GM23338 (cell line): ENCODE data around the gene RABL3. TPM values are rescaled to one million over a fixed set of nuclear protein-coding genes. Genes with fewer than 3 reads are reported as not detected.

ENCODE experiments used
- ATAC-seq: fragments of 200-7000 bp; cut with Tn5 transposase; 3 replicates; pipeline ENCODE4 v1.9.1; 2020
- DNase-seq: peaks from one replicate; pipeline ENCODE4 v3.0.0-alpha.2; 2015; ENCODE audit warnings: low spot score
- H2AFZ ChIP-seq: fragments of 200-600 bp; sonication (generic); 2 replicates; pipeline ENCODE4 v1.8.0; 2016; ENCODE audit warnings: antibody characterized with exemption, mild to moderate bottlenecking, moderate library complexity
- H3F3A ChIP-seq: fragments of 200-600 bp; sonication (generic); replicated peaks from 2 replicates; pipeline ENCODE4 v1.8.0; 2017; ENCODE audit warnings: antibody characterized with exemption, mixed run types, low read depth
- H3K27ac ChIP-seq: fragments of 200-600 bp; sonication (generic); 2 replicates; pipeline ENCODE4 v1.6.1; 2016; ENCODE audit warnings: low read depth
- H3K27me3 ChIP-seq: fragments of 200-600 bp; sonication (generic); 2 replicates; pipeline ENCODE4 v1.8.0; 2016; ENCODE audit warnings: mild to moderate bottlenecking, mixed run types, moderate library complexity; ENCODE audit not compliant: insufficient read depth
- H3K36me3 ChIP-seq: fragments of 200-600 bp; sonication (generic); 2 replicates; pipeline ENCODE4 v1.8.0; 2016; ENCODE audit warnings: mild to moderate bottlenecking; ENCODE audit not compliant: insufficient read depth
- H3K4me1 ChIP-seq: fragments of 200-600 bp; sonication (generic); 2 replicates; pipeline ENCODE4 v1.8.0; 2016; ENCODE audit warnings: mild to moderate bottlenecking, moderate library complexity; ENCODE audit not compliant: insufficient read depth
- H3K4me2 ChIP-seq: fragments of 200-600 bp; sonication (generic); 2 replicates; pipeline ENCODE4 v1.7.1; 2017; ENCODE audit warnings: mixed run types
- H3K4me3 ChIP-seq: fragments of 200-600 bp; sonication (generic); 2 replicates; pipeline ENCODE4 v1.6.1; 2016; ENCODE audit warnings: mixed run types
- H3K79me2 ChIP-seq: fragments of 200-600 bp; sonication (generic); replicated peaks from 2 replicates; pipeline ENCODE4 v1.8.0; 2017; ENCODE audit warnings: mild to moderate bottlenecking; ENCODE audit not compliant: insufficient read depth
- H3K9me2 ChIP-seq: fragments of 200-600 bp; sonication (generic); 2 replicates; pipeline ENCODE4 v1.8.0; 2017; ENCODE audit not compliant: insufficient read depth
- H4K20me1 ChIP-seq: fragments of 200-600 bp; sonication (generic); replicated peaks from 2 replicates; pipeline ENCODE4 v1.8.0; 2017; ENCODE audit warnings: mild to moderate bottlenecking; ENCODE audit not compliant: insufficient read depth
- H3K27ac Mint-ChIP-seq: 2 replicates; pipeline ENCODE4 v1.8.0; 2020; ENCODE audit warnings: inconsistent platforms, mild to moderate bottlenecking, moderate library complexity, mixed read lengths
- H3K27me3 Mint-ChIP-seq: 3 replicates; pipeline ENCODE4 v1.8.0; 2022; ENCODE audit warnings: low read depth, mild to moderate bottlenecking, moderate library complexity, mixed read lengths, inconsistent platforms; ENCODE audit not compliant: insufficient read depth, poor library complexity
- H3K36me3 Mint-ChIP-seq: 3 replicates; pipeline ENCODE4 v1.8.0; 2021; ENCODE audit warnings: low read depth, mild to moderate bottlenecking, inconsistent platforms, moderate library complexity, mixed read lengths
- H3K4me1 Mint-ChIP-seq: 3 replicates; pipeline ENCODE4 v1.8.0; 2020; ENCODE audit warnings: mild to moderate bottlenecking, inconsistent platforms, mixed read lengths
- H3K4me3 Mint-ChIP-seq: 3 replicates; pipeline ENCODE4 v1.8.0; 2021; ENCODE audit warnings: moderate library complexity, mild to moderate bottlenecking, inconsistent platforms, mixed read lengths
- H3K9me3 Mint-ChIP-seq: 3 replicates; pipeline ENCODE4 v1.8.0; 2020; ENCODE audit warnings: moderate library complexity, mild to moderate bottlenecking, inconsistent platforms, mixed read lengths
- CREB1 ChIP-seq: fragments of 250-450 bp; sonication (Bioruptor Pico); IDR thresholded peaks from 2 replicates; pipeline ENCODE4 v1.5.0; 2020; ENCODE audit warnings: low read depth, mild to moderate bottlenecking, moderate library complexity
- EZH2 ChIP-seq: fragments of 200-600 bp; sonication (generic); IDR thresholded peaks from one replicate; pipeline ENCODE4 v1.8.0; 2017; ENCODE audit warnings: antibody characterized with exemption, mild to moderate bottlenecking, low read depth; ENCODE audit not compliant: unreplicated experiment
- EZH2phosphoT487 ChIP-seq: fragments of 200-600 bp; sonication (generic); IDR thresholded peaks from one replicate; pipeline ENCODE4 v1.8.1; 2018; ENCODE audit warnings: antibody characterized with exemption; ENCODE audit not compliant: unreplicated experiment
- JUNB ChIP-seq: IDR thresholded peaks from one replicate; pipeline ENCODE4 v1.6.1; 2016; ENCODE audit warnings: antibody characterized with exemption; ENCODE audit not compliant: unreplicated experiment
- NANOG ChIP-seq: IDR thresholded peaks from 2 replicates; pipeline ENCODE4 v1.6.1; 2016; ENCODE audit warnings: antibody characterized with exemption, borderline replicate concordance
- POLR2AphosphoS5 ChIP-seq: IDR thresholded peaks from 2 replicates; pipeline ENCODE4 v1.6.1; 2016; ENCODE audit warnings: antibody characterized with exemption, low read depth
- STAT1 ChIP-seq: IDR thresholded peaks from one replicate; pipeline ENCODE4 v1.6.1; 2016; ENCODE audit warnings: antibody characterized with exemption; ENCODE audit not compliant: unreplicated experiment
- ZNF114 ChIP-seq: fragments of 250-450 bp; sonication (Bioruptor Pico); IDR thresholded peaks from 2 replicates; pipeline ENCODE4 v1.5.0; 2020; ENCODE audit warnings: mild to moderate bottlenecking, moderate library complexity
- ZNF331 ChIP-seq: fragments of 250-450 bp; sonication (Bioruptor Pico); IDR thresholded peaks from 2 replicates; pipeline ENCODE4 v1.5.0; 2020; ENCODE audit warnings: low read depth, mild to moderate bottlenecking, moderate library complexity
- polyA plus RNA-seq: library from polyadenylated mRNA; unstranded; fragments of >200 nt; fragmentation: Nextera tagmentation; extraction: Ambion mirVana; gene quantifications from 2 replicates; pipeline ENCODE4 v1.2.1, GENCODE V29; 2016
- total RNA-seq: library from RNA; depleted of rRNA; stranded (reverse); fragments of >200 nt; shearing (Covaris generic); gene quantifications from 2 replicates; pipeline ENCODE4 v1.2.3, GENCODE V29; 2014
- TF ChIP-seq, protein P1 (sequence below), 2 experiments: fragments of 200-600 bp in 1 of 2; sonication (generic) in 1 of 2; conservative IDR thresholded peaks; 2 replicates each; pipeline versions ENCODE4 v1.5.1 to v1.6.1; 2016 to 2017; ENCODE audit warnings: antibody characterized with exemption in 2 of 2, low read depth in 2 of 2, mild to moderate bottlenecking in 2 of 2, moderate library complexity in 1 of 2
- TF ChIP-seq, protein P2 (sequence below): IDR thresholded peaks from 2 replicates; pipeline ENCODE4 v1.6.1; 2016; ENCODE audit warnings: antibody characterized with exemption
- TF ChIP-seq, protein P3 (sequence below): IDR thresholded peaks from one replicate; pipeline ENCODE4 v1.6.1; 2018; ENCODE audit warnings: antibody characterized with exemption; ENCODE audit not compliant: unreplicated experiment
- TF ChIP-seq, protein P4 (sequence below): fragments of 250-450 bp; sonication (Bioruptor Pico); IDR thresholded peaks from 2 replicates; pipeline ENCODE4 v1.5.0; 2020; ENCODE audit warnings: mild to moderate bottlenecking, moderate library complexity

The RABL3 gene
- total and polyA plus RNA-seq, 2 experiments from 2014 or later: 7.8 to 9.8 TPM

DNA sequence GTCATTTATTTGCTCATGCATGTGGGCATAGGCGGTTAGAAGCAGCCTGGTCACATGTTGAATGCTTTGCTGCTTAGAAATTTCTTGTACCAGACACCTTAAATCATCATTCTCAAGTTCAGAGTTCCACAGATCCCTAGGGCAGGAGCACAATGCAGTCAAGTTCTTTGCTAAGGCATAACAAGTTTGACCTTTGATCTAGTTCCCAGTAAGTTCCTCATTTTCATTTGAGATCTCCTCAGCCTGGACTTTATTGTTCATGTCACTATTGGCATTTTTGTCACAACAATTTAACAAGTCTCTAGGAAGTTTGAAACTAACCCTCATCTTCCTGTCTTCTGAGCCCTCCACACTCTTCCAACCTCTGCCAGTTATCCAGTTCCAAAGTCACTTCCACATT is 83.0 kb downstream of the RABL3 start:
- peaks cover 28% of the 10 kb centered on the region for H3K9me2 ChIP-seq
- DNase-seq: no peak
- no peaks in the 10 kb centered on the region for H4K20me1 ChIP-seq
- Mint-ChIP-seq H3K9me3 (peaks cover 31% of the 10 kb centered on the region), H3K4me3 (no peak overlapping the region), H3K27ac (no peak overlapping the region), H3K4me1 (no peaks in the 10 kb centered on the region), H3K36me3 (peaks cover 29% of the 10 kb centered on the region), H3K27me3 (no peaks in the 10 kb centered on the region)
- TF ChIP-seq, protein P1, sequence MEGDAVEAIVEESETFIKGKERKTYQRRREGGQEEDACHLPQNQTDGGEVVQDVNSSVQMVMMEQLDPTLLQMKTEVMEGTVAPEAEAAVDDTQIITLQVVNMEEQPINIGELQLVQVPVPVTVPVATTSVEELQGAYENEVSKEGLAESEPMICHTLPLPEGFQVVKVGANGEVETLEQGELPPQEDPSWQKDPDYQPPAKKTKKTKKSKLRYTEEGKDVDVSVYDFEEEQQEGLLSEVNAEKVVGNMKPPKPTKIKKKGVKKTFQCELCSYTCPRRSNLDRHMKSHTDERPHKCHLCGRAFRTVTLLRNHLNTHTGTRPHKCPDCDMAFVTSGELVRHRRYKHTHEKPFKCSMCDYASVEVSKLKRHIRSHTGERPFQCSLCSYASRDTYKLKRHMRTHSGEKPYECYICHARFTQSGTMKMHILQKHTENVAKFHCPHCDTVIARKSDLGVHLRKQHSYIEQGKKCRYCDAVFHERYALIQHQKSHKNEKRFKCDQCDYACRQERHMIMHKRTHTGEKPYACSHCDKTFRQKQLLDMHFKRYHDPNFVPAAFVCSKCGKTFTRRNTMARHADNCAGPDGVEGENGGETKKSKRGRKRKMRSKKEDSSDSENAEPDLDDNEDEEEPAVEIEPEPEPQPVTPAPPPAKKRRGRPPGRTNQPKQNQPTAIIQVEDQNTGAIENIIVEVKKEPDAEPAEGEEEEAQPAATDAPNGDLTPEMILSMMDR (conservative IDR thresholded peaks at IDR 0.05; ENCODE audit: low read depth in 2 of 2): no peak
- TF ChIP-seq CREB1: no peak
- TF ChIP-seq ZNF331: no peak
- no peak for TF ChIP-seq STAT1
- TF ChIP-seq, protein P2, sequence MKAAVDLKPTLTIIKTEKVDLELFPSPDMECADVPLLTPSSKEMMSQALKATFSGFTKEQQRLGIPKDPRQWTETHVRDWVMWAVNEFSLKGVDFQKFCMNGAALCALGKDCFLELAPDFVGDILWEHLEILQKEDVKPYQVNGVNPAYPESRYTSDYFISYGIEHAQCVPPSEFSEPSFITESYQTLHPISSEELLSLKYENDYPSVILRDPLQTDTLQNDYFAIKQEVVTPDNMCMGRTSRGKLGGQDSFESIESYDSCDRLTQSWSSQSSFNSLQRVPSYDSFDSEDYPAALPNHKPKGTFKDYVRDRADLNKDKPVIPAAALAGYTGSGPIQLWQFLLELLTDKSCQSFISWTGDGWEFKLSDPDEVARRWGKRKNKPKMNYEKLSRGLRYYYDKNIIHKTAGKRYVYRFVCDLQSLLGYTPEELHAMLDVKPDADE: no peak
- no peak for TF ChIP-seq ZNF114 (CRISPR knock-in tag)
- TF ChIP-seq, protein P3, sequence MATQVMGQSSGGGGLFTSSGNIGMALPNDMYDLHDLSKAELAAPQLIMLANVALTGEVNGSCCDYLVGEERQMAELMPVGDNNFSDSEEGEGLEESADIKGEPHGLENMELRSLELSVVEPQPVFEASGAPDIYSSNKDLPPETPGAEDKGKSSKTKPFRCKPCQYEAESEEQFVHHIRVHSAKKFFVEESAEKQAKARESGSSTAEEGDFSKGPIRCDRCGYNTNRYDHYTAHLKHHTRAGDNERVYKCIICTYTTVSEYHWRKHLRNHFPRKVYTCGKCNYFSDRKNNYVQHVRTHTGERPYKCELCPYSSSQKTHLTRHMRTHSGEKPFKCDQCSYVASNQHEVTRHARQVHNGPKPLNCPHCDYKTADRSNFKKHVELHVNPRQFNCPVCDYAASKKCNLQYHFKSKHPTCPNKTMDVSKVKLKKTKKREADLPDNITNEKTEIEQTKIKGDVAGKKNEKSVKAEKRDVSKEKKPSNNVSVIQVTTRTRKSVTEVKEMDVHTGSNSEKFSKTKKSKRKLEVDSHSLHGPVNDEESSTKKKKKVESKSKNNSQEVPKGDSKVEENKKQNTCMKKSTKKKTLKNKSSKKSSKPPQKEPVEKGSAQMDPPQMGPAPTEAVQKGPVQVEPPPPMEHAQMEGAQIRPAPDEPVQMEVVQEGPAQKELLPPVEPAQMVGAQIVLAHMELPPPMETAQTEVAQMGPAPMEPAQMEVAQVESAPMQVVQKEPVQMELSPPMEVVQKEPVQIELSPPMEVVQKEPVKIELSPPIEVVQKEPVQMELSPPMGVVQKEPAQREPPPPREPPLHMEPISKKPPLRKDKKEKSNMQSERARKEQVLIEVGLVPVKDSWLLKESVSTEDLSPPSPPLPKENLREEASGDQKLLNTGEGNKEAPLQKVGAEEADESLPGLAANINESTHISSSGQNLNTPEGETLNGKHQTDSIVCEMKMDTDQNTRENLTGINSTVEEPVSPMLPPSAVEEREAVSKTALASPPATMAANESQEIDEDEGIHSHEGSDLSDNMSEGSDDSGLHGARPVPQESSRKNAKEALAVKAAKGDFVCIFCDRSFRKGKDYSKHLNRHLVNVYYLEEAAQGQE: no peak
- no peak for TF ChIP-seq EZH2
- TF ChIP-seq, protein P4, sequence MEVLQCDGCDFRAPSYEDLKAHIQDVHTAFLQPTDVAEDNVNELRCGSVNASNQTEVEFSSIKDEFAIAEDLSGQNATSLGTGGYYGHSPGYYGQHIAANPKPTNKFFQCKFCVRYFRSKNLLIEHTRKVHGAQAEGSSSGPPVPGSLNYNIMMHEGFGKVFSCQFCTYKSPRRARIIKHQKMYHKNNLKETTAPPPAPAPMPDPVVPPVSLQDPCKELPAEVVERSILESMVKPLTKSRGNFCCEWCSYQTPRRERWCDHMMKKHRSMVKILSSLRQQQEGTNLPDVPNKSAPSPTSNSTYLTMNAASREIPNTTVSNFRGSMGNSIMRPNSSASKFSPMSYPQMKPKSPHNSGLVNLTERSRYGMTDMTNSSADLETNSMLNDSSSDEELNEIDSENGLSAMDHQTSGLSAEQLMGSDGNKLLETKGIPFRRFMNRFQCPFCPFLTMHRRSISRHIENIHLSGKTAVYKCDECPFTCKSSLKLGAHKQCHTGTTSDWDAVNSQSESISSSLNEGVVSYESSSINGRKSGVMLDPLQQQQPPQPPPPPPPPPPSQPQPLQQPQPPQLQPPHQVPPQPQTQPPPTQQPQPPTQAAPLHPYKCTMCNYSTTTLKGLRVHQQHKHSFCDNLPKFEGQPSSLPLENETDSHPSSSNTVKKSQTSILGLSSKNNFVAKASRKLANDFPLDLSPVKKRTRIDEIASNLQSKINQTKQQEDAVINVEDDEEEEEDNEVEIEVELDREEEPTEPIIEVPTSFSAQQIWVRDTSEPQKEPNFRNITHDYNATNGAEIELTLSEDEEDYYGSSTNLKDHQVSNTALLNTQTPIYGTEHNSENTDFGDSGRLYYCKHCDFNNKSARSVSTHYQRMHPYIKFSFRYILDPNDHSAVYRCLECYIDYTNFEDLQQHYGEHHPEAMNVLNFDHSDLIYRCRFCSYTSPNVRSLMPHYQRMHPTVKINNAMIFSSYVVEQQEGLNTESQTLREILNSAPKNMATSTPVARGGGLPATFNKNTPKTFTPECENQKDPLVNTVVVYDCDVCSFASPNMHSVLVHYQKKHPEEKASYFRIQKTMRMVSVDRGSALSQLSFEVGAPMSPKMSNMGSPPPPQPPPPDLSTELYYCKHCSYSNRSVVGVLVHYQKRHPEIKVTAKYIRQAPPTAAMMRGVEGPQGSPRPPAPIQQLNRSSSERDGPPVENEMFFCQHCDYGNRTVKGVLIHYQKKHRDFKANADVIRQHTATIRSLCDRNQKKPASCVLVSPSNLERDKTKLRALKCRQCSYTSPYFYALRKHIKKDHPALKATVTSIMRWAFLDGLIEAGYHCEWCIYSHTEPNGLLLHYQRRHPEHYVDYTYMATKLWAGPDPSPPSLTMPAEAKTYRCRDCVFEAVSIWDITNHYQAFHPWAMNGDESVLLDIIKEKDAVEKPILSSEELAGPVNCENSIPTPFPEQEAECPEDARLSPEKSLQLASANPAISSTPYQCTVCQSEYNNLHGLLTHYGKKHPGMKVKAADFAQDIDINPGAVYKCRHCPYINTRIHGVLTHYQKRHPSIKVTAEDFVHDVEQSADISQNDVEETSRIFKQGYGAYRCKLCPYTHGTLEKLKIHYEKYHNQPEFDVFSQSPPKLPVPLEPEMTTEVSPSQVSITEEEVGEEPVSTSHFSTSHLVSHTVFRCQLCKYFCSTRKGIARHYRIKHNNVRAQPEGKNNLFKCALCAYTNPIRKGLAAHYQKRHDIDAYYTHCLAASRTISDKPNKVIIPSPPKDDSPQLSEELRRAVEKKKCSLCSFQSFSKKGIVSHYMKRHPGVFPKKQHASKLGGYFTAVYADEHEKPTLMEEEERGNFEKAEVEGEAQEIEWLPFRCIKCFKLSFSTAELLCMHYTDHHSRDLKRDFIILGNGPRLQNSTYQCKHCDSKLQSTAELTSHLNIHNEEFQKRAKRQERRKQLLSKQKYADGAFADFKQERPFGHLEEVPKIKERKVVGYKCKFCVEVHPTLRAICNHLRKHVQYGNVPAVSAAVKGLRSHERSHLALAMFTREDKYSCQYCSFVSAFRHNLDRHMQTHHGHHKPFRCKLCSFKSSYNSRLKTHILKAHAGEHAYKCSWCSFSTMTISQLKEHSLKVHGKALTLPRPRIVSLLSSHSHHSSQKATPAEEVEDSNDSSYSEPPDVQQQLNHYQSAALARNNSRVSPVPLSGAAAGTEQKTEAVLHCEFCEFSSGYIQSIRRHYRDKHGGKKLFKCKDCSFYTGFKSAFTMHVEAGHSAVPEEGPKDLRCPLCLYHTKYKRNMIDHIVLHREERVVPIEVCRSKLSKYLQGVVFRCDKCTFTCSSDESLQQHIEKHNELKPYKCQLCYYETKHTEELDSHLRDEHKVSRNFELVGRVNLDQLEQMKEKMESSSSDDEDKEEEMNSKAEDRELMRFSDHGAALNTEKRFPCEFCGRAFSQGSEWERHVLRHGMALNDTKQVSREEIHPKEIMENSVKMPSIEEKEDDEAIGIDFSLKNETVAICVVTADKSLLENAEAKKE: no peak
- TF ChIP-seq EZH2phosphoT487: no peak
- TF ChIP-seq NANOG: no peak
- TF ChIP-seq POLR2AphosphoS5: no peak
- no peak for TF ChIP-seq JUNB
- H3K4me2 ChIP-seq: no peak overlapping the region
- H3K27me3 ChIP-seq: no peaks in the 10 kb centered on the region
- no peak overlapping the region for H3K27ac ChIP-seq
- H3F3A ChIP-seq: no peaks in the 10 kb centered on the region
- H2AFZ ChIP-seq: no peak overlapping the region
- H3K4me3 ChIP-seq: no peak overlapping the region
- no peak for ATAC-seq
- H3K36me3 ChIP-seq: no peaks in the 10 kb centered on the region
- H3K4me1 ChIP-seq: no peaks in the 10 kb centered on the region
- no peaks in the 10 kb centered on the region for H3K79me2 ChIP-seq
